Left lung (tissue), 10 donors: ENCODE measurements around the gene MAS1. TPM values are rescaled to one million over a fixed set of nuclear protein-coding genes. Genes with fewer than 3 reads are reported as not detected.

ENCODE experiments used
- ATAC-seq: fragments of 200-7000 bp; cut with Tn5 transposase; one replicate; pipeline ENCODE4 v1.9.1; 2020; ENCODE audit warnings: moderate library complexity
- DNase-seq, 4 donors: peaks; one replicate each; pipeline ENCODE4 v3.0.0-alpha.2; 2013 to 2020
- H3K27ac ChIP-seq, 2 donors: fragments of 200-600 bp; sonication (generic) in 1 of 2; one replicate each; pipeline versions ENCODE4 v1.5.0 to v1.8.0; 2020 to 2021
- H3K27me3 ChIP-seq, 2 donors: fragments of 200-600 bp; sonication (generic) in 1 of 2; one replicate each; pipeline versions ENCODE4 v1.5.0 to v1.8.0; 2020 to 2021
- H3K36me3 ChIP-seq, 2 donors: fragments of 200-600 bp; sonication (generic) in 1 of 2; one replicate each; pipeline versions ENCODE4 v1.5.0 to v1.8.0; 2020 to 2021
- H3K4me1 ChIP-seq, 2 donors: fragments of 200-600 bp; one replicate each; pipeline ENCODE4 v1.8.0; 2021
- H3K4me3 ChIP-seq, 2 donors: fragments of 200-600 bp; sonication (generic) in 1 of 2; one replicate each; pipeline versions ENCODE4 v1.5.0 to v1.8.0; 2020 to 2021; ENCODE audit warnings: mild to moderate bottlenecking in 1 of 2
- H3K9me3 ChIP-seq, 2 donors: fragments of 200-600 bp; sonication (generic) in 1 of 2; one replicate each; pipeline versions ENCODE4 v1.5.0 to v1.8.0; 2020 to 2021
- intact Hi-C, 2 donors: fragments of 100-400 bp; cut with DNase I; formaldehyde crosslinking; loops; one replicate each; pipeline versions ENCODE4 v1.11.2 to v1.14.2; 2022
- polyA plus RNA-seq, 6 donors: library from polyadenylated mRNA; unstranded; fragments of 120-200 nt; gene quantifications; one replicate each; pipeline ENCODE4 v1.2.1, GENCODE V29; 2013; ENCODE audit not compliant: insufficient read length in 6 of 6
- total RNA-seq, 2 donors: library from RNA; stranded (reverse); fragmentation: NEBNext Ultra II Directional; extraction: Animal tissue kit (Norgen Biotek cat#: 25700); gene quantifications; one replicate each; pipeline ENCODE4 v1.2.1, GENCODE V29; 2021
- TF ChIP-seq, protein P1 (sequence below), 2 donors: fragments of 200-600 bp; sonication (generic) in 1 of 2; IDR thresholded peaks; one replicate each; pipeline versions ENCODE4 v1.5.0 to v1.8.0; 2021; ENCODE audit warnings: antibody characterized with exemption in 2 of 2
- donor health status: DM: no; HTN: yes; CAD: no.
- donor health status: DM: no; HTN: no; CAD: no.

The MAS1 gene
- total and polyA plus RNA-seq, 8 donors, result 0.02 to 0.07 (median 0.04) TPM; not detected in 1

DNA sequence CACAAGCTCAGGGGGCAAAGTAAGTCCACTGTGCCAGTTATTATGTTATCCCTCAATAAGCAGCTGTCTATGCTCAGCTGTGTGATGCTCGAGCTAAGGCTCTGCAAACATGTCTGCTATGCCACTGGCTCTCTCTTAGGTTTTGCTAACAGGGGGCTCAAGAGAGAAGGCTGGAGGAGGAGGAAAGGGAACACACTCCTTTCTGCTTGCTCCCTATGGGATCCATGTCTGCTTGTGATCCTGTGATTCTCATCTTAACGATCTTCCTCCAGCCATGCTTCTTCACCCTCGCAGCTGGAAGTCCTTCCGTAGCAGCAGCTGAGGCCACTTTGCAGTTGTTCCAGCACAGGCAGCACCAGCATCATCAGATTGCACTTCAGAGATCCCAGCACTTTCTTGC lies 41.1 kb downstream of the MAS1 start:
- Histone ChIP-seq H3K4me1 (no peaks in the 10 kb centered on the region), H3K9me3 (peaks cover 0 to 3% of the 10 kb centered on the region in 2 donors), H3K4me3 (no peak overlapping the region), H3K27me3 (no peaks in the 10 kb centered on the region), H3K27ac (no peak overlapping the region), H3K36me3 (no peaks in the 10 kb centered on the region)
- DNase-seq, result no peak
- TF ChIP-seq, protein P1, sequence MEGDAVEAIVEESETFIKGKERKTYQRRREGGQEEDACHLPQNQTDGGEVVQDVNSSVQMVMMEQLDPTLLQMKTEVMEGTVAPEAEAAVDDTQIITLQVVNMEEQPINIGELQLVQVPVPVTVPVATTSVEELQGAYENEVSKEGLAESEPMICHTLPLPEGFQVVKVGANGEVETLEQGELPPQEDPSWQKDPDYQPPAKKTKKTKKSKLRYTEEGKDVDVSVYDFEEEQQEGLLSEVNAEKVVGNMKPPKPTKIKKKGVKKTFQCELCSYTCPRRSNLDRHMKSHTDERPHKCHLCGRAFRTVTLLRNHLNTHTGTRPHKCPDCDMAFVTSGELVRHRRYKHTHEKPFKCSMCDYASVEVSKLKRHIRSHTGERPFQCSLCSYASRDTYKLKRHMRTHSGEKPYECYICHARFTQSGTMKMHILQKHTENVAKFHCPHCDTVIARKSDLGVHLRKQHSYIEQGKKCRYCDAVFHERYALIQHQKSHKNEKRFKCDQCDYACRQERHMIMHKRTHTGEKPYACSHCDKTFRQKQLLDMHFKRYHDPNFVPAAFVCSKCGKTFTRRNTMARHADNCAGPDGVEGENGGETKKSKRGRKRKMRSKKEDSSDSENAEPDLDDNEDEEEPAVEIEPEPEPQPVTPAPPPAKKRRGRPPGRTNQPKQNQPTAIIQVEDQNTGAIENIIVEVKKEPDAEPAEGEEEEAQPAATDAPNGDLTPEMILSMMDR (IDR thresholded peaks at IDR 0.05), result no peak
- intact Hi-C loops, result no loop called here
- no peak for ATAC-seq

DNA sequence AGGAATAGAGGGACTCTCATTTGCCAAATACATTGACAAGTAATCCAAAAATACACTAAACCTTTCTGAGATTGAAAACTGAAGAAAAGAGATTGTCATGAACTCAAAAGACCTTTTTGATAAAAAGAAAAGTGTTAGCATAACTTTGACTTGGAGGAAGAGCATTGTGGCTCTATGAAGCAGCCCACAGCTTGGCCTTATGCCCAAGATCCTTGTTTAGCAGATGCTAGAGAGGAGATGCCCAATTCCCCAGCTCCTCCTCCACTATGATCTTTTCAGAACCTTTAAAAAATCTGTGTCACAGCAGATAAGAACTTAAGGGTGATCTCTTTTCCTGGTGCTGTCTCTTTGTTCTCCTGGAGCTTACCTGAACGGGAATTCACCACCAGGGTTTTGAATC lies 42.3 kb downstream of the MAS1 start:
- Histone ChIP-seq H3K36me3 (no peaks in the 10 kb centered on the region), H3K4me3 (no peak overlapping the region), H3K4me1 (no peaks in the 10 kb centered on the region), H3K9me3 (peaks cover 0 to 3% of the 10 kb centered on the region in 2 donors), H3K27ac (no peak overlapping the region), H3K27me3 (no peaks in the 10 kb centered on the region)
- no peak for ATAC-seq
- TF ChIP-seq, protein P1 (IDR thresholded peaks at IDR 0.05), result no peak
- intact Hi-C loops, result no loop called here
- peak in 1 of 4 donors; percentile 18 for DNase-seq

DNA sequence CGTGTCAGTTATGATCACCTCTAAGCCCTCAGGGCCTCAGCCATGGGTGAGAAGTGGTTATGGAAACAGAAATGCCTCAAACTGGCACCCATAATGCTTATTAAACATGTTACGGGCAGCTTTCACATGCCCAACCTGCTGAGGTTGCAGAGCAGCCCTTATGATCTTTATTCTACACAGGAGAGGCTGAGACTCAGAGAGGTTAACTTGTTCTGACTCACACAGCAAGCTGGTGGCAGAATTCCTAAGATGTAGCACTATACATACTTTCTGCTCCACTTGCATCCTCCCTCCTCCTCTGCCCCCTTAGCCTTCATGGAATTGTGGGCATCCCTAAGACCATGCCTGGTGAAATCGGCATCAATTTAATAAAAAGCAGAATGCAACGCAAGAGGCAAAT lies 43.4 kb downstream of the MAS1 start:
- peaks cover 0 to 3% of the 10 kb centered on the region in 2 donors for H3K9me3 ChIP-seq
- H3K4me1 ChIP-seq, result no peaks in the 10 kb centered on the region
- H3K27me3 ChIP-seq, result no peaks in the 10 kb centered on the region
- ATAC-seq (no peak), DNase-seq (no peak)
- no peak overlapping the region for H3K4me3 ChIP-seq
- intact Hi-C loops, result no loop called here
- H3K36me3 ChIP-seq, result no peaks in the 10 kb centered on the region
- TF ChIP-seq, protein P1 (IDR thresholded peaks at IDR 0.05), result no peak
- H3K27ac ChIP-seq, result no peak overlapping the region

DNA sequence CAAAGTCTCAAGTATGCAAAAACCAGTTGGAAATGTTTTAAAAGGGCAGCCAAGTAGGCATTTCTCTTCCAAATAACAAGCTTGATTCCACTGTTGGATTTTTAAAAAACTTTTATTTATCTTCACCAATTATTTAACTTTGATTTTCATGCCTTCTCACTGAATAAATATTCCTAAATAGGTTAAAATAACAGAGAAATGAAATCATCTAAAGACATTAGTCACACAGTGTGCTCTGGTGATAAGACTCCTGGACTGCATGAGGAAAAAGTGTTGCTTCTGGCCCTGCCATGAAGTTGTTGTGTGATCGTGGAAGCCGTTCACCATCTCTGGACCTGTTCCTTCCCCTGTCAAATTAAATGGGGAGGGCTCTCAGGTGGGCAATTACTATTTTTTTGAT lies 44.3 kb downstream of the MAS1 start:
- H3K9me3 ChIP-seq, result peaks cover 0 to 3% of the 10 kb centered on the region in 2 donors
- ATAC-seq, result peak; percentile 57

DNA sequence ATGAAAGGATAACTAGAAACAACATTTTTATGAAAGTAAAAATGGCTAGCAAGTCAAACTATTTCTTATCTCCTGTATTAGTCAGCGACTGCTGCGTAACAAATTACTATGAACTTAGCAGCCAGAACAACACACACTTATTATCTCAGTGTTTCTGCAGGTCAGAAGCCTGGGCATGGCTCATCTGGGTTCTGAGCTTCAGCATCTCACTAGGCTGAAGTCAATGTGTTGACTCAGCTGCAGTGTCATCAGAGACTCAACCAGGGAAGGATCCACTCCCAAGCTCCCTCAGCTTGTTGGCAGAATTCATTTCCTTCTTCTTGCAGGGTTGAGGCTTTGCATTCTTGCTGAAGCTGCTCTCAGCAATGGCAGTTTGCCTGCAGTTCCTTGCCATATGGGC lies 44.8 kb downstream of the MAS1 start:
- intact Hi-C loops, result no loop called here
- TF ChIP-seq, protein P1 (IDR thresholded peaks at IDR 0.05), result no peak
- no peaks in the 10 kb centered on the region for H3K27me3 ChIP-seq
- peaks cover 0 to 3% of the 10 kb centered on the region in 2 donors for H3K9me3 ChIP-seq
- no peaks in the 10 kb centered on the region for H3K4me1 ChIP-seq
- no peaks in the 10 kb centered on the region for H3K36me3 ChIP-seq
- no peak overlapping the region for H3K27ac ChIP-seq
- no peak overlapping the region for H3K4me3 ChIP-seq
- DNase-seq, result no peak
- ATAC-seq, result peak; percentile 58

More for the DNA sequence above, 44.3 kb downstream of the MAS1 start:
- no peaks in the 10 kb centered on the region for H3K4me1 ChIP-seq
- H3K36me3 ChIP-seq, result no peaks in the 10 kb centered on the region
- no peak overlapping the region for H3K4me3 ChIP-seq
- intact Hi-C loops, result no loop called here
- DNase-seq, result no peak
- no peak overlapping the region for H3K27ac ChIP-seq
- no peaks in the 10 kb centered on the region for H3K27me3 ChIP-seq
- TF ChIP-seq, protein P1 (IDR thresholded peaks at IDR 0.05), result no peak
